GM20431 (cell line): Measurements from ENCODE around the gene SLC29A2.
"Not testable (repeated sequence)": the region's sequence is repeated elsewhere in the genome, so short reads cannot be mapped to it uniquely, and the experiment has no call there.

Experiments used
- in situ Hi-C: fragments of 300-500 bp; cut with MseI, MboI; formaldehyde crosslinking; loops from one replicate; pipeline ENCODE4 v1.15.0; 2020; ENCODE audit warnings: low sequenced_read_pairs; ENCODE audit not compliant: unreplicated experiment

SLC29A2 gene

GRCh38 chr11:66323684-66324083 is 47.9 kb downstream of the SLC29A2 start:
- in situ Hi-C loops = no loop called here

DNA sequence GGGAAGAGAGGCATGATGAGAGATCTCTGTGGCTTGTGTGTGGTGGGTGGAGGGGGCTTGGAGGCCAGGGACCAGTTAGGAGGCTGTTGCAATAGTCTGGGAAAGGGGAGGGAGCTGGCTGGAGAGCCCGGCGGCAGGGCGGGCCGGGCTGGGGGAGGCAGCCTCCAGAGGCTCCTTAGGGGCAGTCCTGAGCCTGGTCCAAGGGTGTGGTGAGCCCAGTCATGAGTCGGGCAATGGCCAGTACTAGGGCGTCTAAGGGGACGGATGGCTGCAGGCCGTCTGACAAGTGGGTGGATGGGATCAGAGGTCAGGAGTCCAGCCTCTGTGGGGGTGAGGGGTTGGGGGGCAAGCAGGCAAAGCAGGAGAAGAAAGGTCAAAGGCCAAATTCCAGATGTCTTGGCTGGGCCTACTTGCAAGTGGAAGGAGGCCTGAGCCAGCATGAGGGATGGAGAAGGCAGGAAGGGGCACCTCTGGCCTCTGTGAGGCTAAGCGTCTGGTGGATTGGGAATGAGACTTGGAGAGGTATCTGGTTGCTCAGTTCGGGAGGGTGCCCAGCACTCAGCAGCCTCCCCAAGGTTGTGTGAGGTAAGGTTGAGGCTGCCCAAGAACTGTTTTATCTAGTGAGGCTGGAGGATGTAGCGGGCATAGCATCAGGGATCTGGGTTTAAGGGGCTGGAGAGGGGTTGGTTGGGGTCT is 48.7 kb downstream of the SLC29A2 start:
- in situ Hi-C loops = no loop called here

- in situ Hi-C loops = no loop called here
These were observed 50.0 kb downstream of the SLC29A2 start for GRCh38 chr11:66321606-66322005.

GRCh38 chr11:66320748-66321147 is 50.8 kb downstream of the SLC29A2 start:
- in situ Hi-C loops = not testable (repeated sequence)

- in situ Hi-C loops = not testable (repeated sequence)
These were observed 51.3 kb downstream of the SLC29A2 start for GRCh38 chr11:66320289-66320688.

GRCh38 chr11:66318600-66318970 is 53.0 kb downstream of the SLC29A2 start:
- in situ Hi-C loops = no loop called here

- in situ Hi-C loops = no loop called here
These were observed 53.6 kb downstream of the SLC29A2 start for GRCh38 chr11:66317723-66318599.

DNA sequence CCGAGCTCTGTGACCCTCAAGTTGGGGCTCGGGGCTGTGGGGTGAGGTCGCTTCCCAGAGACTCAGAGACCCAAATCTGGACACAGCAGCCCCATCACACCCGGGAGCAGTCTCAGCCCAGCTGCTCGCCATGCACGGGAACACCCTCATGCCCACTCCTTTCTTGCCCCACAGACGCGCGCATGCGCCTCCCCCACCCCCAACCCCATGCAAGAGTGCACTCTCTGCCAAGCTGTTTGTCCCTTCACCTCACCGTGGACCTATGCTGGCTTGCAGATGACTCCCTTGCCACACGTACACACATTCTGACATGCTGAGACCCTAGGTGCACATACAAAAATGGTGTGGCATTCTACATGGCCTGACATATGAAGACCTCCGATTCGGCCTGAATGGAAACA is 54.2 kb downstream of the SLC29A2 start:
- in situ Hi-C loops = no loop called here

GRCh38 chr11:66316849-66317251 is 54.7 kb downstream of the SLC29A2 start, which contains the start of gene CD248:
Gene CD248 (minus strand): TSS chr11:66317044. CDS start chr11:66317027, 17 bp downstream.
- in situ Hi-C loops = no loop called here

DNA sequence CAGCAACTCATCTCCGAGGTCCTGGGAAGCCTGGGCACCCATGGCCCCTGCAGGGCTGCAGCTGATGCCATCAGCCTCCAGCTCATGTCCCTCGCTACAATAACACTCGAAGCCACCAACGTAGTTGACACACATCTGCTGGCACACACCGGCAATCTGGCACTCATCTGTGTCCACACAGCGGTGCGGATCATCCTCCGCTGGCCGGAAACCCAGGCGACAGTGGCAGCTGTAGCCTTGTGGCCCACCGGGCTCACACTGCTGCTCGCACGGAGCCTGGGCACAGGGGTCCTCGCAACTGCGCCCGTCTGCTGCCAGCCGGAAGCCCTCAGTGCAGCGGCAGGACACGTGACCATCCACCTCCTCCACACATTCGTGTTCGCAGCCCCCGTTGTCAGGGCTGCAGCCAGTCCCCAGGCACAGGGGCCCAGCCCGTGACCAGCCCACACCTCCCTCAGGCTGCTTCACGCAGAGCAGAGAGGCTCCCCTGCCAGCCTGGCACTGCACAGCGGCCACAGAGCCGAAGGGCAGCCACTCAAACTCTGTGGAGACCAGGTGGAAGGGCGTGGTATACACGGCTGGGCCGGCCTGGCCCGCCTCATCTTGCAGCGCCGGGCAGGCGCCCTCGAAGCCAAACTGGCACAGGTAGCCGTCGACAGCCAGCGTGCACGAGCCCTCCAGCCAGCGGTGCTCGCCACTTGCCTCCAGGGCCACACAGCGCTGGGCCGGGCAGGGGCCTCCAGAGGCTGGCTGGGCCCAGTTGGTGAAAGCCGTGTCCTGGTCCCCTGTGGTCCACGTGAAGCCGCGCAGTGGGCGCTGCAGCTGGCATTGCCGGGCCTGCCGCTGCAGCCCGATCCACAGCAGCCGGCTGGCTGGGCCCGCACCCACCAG is 55.4 kb downstream of the SLC29A2 start:
- in situ Hi-C loops = no loop called here

GRCh38 chr11:66315498-66315885 is 56.1 kb downstream of the SLC29A2 start:
- in situ Hi-C loops = no loop called here

DNA sequence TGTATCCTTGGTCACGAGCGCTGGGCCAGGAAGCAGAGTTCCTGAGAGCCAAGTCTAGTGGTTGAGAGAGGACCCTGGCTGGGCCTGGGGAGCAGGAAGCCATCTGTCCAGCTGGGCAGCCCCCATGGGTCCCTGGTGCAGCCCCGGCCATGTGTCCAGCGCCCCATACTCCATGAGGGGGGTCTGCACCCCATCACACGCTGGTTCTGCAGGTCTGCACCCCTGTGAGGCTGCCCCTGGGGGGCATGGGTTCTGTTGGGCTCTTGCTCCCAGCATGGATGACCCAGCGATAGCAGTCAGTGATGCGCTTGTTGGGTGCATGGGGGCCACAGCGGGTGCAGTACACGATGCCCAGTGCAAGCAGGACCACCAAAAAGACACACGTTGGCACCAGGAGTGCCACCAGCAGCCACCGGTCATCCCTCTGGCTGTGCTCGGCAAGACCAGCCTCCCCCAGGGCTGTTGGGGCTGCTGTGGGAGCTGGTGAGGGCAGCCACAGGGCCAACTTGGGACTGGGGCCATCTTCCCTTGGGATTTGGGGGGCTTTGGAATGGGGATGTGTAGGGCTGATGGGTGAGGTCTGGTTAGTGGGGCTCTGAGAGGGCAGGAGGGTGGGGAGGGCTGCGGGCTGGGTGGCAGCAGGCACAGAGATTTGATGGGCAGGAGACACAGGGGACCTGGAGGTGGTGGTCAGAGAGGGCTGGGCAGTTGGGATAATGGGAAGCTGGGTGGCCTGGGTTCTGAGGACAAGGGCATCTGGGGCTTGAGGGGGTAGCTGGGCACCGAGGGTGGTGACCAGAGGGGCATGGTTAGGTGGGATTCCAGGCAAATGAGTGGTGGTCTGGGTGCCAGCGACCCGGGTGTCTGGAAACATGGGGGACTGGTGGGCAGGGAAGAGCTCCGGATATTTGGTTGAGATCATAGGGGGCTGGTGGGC is 56.7 kb downstream of the SLC29A2 start:
- in situ Hi-C loops = no loop called here

- in situ Hi-C loops = no loop called here
These were observed 57.4 kb downstream of the SLC29A2 start for GRCh38 chr11:66314186-66314501.

DNA sequence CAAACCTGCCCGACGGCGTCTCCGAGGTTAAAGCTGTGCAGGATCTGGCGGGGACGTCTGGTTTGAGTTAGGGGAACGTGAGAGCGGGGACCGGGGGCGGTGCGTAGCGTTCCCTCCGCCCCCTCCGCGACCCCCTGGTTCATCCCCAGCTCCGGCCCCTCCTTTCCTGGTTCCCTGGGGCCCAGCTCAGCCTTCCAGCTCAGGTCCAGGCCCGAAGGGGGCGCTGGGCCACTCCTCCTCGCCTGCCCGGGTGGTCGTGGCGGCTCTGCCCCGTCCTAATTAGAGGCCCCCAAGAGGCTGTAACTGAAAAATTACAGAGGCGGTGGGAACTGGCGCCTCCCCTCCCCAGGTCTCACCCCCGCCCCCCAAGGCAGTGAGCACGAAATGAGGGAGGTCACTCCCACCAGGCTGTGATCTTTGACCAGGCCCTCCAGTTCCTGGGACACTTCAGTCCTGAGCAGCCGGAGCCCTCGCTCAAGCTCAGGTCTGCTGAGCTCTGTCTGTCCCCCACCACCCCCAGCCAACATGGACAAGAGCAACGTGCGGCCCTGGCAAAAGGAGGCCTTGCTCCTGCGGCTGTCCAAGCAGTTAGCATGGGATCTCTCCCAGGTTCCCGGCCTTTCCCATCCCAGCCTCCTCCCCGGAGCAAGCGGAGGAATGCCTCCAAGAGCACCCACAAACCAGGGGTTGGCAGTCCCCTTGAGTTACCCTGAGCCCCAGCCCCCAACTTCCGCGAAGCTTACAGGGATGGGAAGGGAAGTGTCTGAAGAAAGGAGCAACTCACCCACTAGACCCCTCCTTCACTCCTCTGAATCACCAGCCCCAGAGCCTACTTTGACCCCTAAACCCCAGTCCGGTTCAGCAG is 58.0 kb downstream of the SLC29A2 start:
- in situ Hi-C loops = no loop called here

DNA sequence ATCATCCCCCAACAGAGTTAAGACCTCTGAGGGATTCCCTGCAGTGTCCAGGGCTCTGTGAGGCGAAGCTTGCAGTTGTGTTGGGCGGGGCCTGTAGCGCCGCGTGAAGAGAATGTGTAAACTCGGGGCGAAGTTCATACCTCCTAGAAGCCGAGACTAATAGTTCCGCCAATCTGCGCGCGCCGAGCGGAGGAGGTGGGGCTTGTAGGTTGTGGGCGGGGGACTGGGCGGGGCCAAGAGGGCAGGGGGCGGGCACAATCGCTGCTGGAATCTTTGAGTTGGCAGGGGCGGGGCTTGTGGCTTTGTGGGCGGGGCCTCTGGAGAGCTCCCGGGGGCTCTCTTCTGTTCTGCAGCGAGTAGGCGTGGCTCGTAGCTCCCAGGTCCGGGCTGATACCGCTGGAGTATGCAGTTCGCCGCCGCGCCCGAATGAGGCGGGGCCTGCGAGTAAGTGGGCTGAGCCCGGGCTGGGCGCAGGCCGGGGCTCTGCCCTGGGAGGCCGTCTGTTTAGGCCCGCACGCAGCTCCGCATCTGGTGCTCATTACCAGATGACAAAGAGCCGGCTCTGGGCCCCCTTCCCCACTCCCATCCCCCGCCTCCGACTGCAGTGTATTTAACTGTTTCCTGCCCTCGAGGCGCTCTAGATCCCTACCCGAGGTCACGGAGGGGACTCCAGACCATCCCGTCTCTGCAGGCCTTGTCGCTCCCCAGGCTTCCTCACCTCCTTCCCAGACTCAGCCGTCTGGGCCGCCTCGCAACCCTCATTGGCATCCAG is 58.8 kb downstream of the SLC29A2 start:
- in situ Hi-C loops = no loop called here
